BLaER1 treated with 17β-estradiol and CSF1 and Interleukin-3, amounts not matched to agents 10 nM and 100 nM (cell line): ENCODE measurements around the gene POFUT1.
"Not testable (repeated sequence)": the region's sequence is repeated elsewhere in the genome, so short reads cannot be mapped to it uniquely, and the experiment has no call there.

Experiments used
- H3K27ac ChIP-seq, 11 experiments: shearing (Covaris generic); formaldehyde crosslinking; 2 replicates each; pipeline ENCODE4 v1.8.1; 2022
- H3K27me3 ChIP-seq, 11 experiments: shearing (Covaris generic); formaldehyde crosslinking; 2 replicates each; pipeline ENCODE4 v1.8.1; 2022
- H3K36me3 ChIP-seq, 11 experiments: shearing (Covaris generic); formaldehyde crosslinking; 2 replicates each; pipeline ENCODE4 v1.8.1; 2022
- H3K4me1 ChIP-seq, 10 experiments: shearing (Covaris generic); formaldehyde crosslinking; 2 replicates each; pipeline ENCODE4 v1.8.1; 2022
- H3K4me2 ChIP-seq, 11 experiments: shearing (Covaris generic); formaldehyde crosslinking; 2 replicates each; pipeline ENCODE4 v1.8.1; 2022
- H3K4me3 ChIP-seq, 10 experiments: shearing (Covaris generic); formaldehyde crosslinking; 2 replicates each; pipeline ENCODE4 v1.8.1; 2022
- H3K9ac ChIP-seq, 11 experiments: shearing (Covaris generic); formaldehyde crosslinking; 2 replicates each; pipeline ENCODE4 v1.8.1; 2022
- H3K9me3 ChIP-seq, 11 experiments: shearing (Covaris generic); formaldehyde crosslinking; replicated peaks in 1 of 11; 2 replicates each; pipeline ENCODE4 v1.8.1; 2022
- H4K20me1 ChIP-seq, 11 experiments: shearing (Covaris generic); formaldehyde crosslinking; 2 replicates each; pipeline ENCODE4 v1.8.1; 2022
- Cebpa-rat ChIP-seq, 11 experiments: shearing (Covaris generic); IDR thresholded peaks; 2 replicates each; pipeline ENCODE4 v1.8.1; 2022

The POFUT1 gene

GRCh38 chr20:32249030-32249738 is 41.5 kb downstream of the POFUT1 start:
- Histone ChIP-seq H3K4me2 (peak overlapping the region in 3 of 11 experiments; percentile 30 to 54 (median 38); a peak in 7 of 22 replicates), H3K36me3 (no peaks in the 10 kb centered on the region), H3K4me1 (peaks cover 10 to 23% (median 21%) of the 10 kb centered on the region in 10 experiments; a peak in 19 of 20 replicates), H3K27me3 (no peaks in the 10 kb centered on the region), H3K9ac (no peak overlapping the region), H3K27ac (no peak overlapping the region), H3K9me3 (no peaks in the 10 kb centered on the region; a peak in 2 of 22 replicates), H3K4me3 (no peak overlapping the region), H4K20me1 (no peaks in the 10 kb centered on the region)
- no peak for TF ChIP-seq Cebpa-rat (IDR thresholded peaks at IDR 0.05)

GRCh38 chr20:32251470-32251869 is 43.8 kb downstream of the POFUT1 start:
- no peaks in the 10 kb centered on the region; a peak in 2 of 22 replicates for H3K9me3 ChIP-seq
- H3K9ac ChIP-seq = no peak overlapping the region
- H3K27ac ChIP-seq = no peak overlapping the region
- H3K36me3 ChIP-seq = no peaks in the 10 kb centered on the region
- no peak overlapping the region for H3K4me2 ChIP-seq
- peaks cover 13 to 35% (median 21%) of the 10 kb centered on the region in 10 experiments for H3K4me1 ChIP-seq
- no peak overlapping the region for H3K4me3 ChIP-seq
- TF ChIP-seq Cebpa-rat (IDR thresholded peaks at IDR 0.05) = no peak
- no peaks in the 10 kb centered on the region for H4K20me1 ChIP-seq
- no peaks in the 10 kb centered on the region for H3K27me3 ChIP-seq

GRCh38 chr20:32252189-32252588 is 44.5 kb downstream of the POFUT1 start:
- H3K9me3 ChIP-seq = no peaks in the 10 kb centered on the region; a peak in 2 of 22 replicates
- no peaks in the 10 kb centered on the region for H3K27me3 ChIP-seq
- H3K9ac ChIP-seq = no peak overlapping the region
- H3K4me1 ChIP-seq = peaks cover 10 to 39% (median 20%) of the 10 kb centered on the region in 10 experiments
- TF ChIP-seq Cebpa-rat (IDR thresholded peaks at IDR 0.05) = no peak
- H4K20me1 ChIP-seq = no peaks in the 10 kb centered on the region
- H3K36me3 ChIP-seq = no peaks in the 10 kb centered on the region
- no peak overlapping the region for H3K4me2 ChIP-seq
- H3K27ac ChIP-seq = no peak overlapping the region
- H3K4me3 ChIP-seq = no peak overlapping the region

GRCh38 chr20:32260973-32261372 is 53.3 kb downstream of the POFUT1 start:
- not testable (repeated sequence) for H3K27ac ChIP-seq, H3K4me2 ChIP-seq, H3K9me3 ChIP-seq, H4K20me1 ChIP-seq, H3K9ac ChIP-seq, H3K4me3 ChIP-seq, H3K27me3 ChIP-seq, H3K36me3 ChIP-seq
- peaks cover 0 to 16% (median 6%) of the 10 kb centered on the region in 10 experiments; a peak in 13 of 20 replicates for H3K4me1 ChIP-seq

- Histone ChIP-seq H3K27me3 (no peaks in the 10 kb centered on the region), H3K9me3 (no peaks in the 10 kb centered on the region), H4K20me1 (no peaks in the 10 kb centered on the region), H3K9ac (no peak overlapping the region), H3K4me1 (peaks cover 0 to 14% (median 5%) of the 10 kb centered on the region in 10 experiments; a peak in 13 of 20 replicates), H3K27ac (no peak overlapping the region), H3K4me2 (no peak overlapping the region), H3K4me3 (no peak overlapping the region), H3K36me3 (no peaks in the 10 kb centered on the region)
- no peak for TF ChIP-seq Cebpa-rat (IDR thresholded peaks at IDR 0.05)
Measured at GRCh38 chr20:32261644-32262043, 54.0 kb downstream of the POFUT1 start.

- no peak for TF ChIP-seq Cebpa-rat (IDR thresholded peaks at IDR 0.05)
- no peak overlapping the region for H3K27ac ChIP-seq
- no peaks in the 10 kb centered on the region for H3K27me3 ChIP-seq
- no peaks in the 10 kb centered on the region for H4K20me1 ChIP-seq
- no peak overlapping the region for H3K4me2 ChIP-seq
- H3K4me3 ChIP-seq = no peak overlapping the region
- H3K4me1 ChIP-seq = peaks cover 0 to 15% (median 5%) of the 10 kb centered on the region in 10 experiments; a peak in 10 of 20 replicates
- no peaks in the 10 kb centered on the region for H3K9me3 ChIP-seq
- H3K36me3 ChIP-seq = no peaks in the 10 kb centered on the region
- no peak overlapping the region for H3K9ac ChIP-seq
Measured at GRCh38 chr20:32263398-32263954, 55.8 kb downstream of the POFUT1 start.

GRCh38 chr20:32271620-32272019 is 63.9 kb downstream of the POFUT1 start:
- Histone ChIP-seq H3K4me3 (no peak overlapping the region), H3K27me3 (no peaks in the 10 kb centered on the region), H3K9me3 (peaks cover 0 to 16% (median 11%) of the 10 kb centered on the region in 11 experiments; a peak in 17 of 22 replicates), H3K36me3 (no peaks in the 10 kb centered on the region), H3K4me1 (peaks cover 9 to 18% (median 13%) of the 10 kb centered on the region in 10 experiments), H3K4me2 (no peak overlapping the region), H3K9ac (no peak overlapping the region), H3K27ac (no peak overlapping the region), H4K20me1 (no peaks in the 10 kb centered on the region)
- TF ChIP-seq Cebpa-rat (IDR thresholded peaks at IDR 0.05) = no peak

GRCh38 chr20:32274359-32274758 is 66.7 kb downstream of the POFUT1 start:
- H3K27me3 ChIP-seq = no peaks in the 10 kb centered on the region
- TF ChIP-seq Cebpa-rat (IDR thresholded peaks at IDR 0.05) = no peak

GRCh38 chr20:32275163-32275562 is 67.5 kb downstream of the POFUT1 start:
- peaks cover 23 to 32% (median 29%) of the 10 kb centered on the region in 10 experiments for H3K4me1 ChIP-seq
- not testable (repeated sequence) for H3K36me3 ChIP-seq, H3K27ac ChIP-seq, H3K9ac ChIP-seq, H3K27me3 ChIP-seq, H4K20me1 ChIP-seq, H3K4me2 ChIP-seq, H3K4me3 ChIP-seq
- peaks cover 0 to 16% (median 11%) of the 10 kb centered on the region in 11 experiments; a peak in 17 of 22 replicates for H3K9me3 ChIP-seq

More at GRCh38 chr20:32274359-32274758, 66.7 kb downstream of the POFUT1 start:
- H3K4me1 ChIP-seq = peaks cover 27 to 33% (median 30%) of the 10 kb centered on the region in 10 experiments
- no peak overlapping the region for H3K9ac ChIP-seq
- no peak overlapping the region for H3K4me3 ChIP-seq
- H3K36me3 ChIP-seq = no peaks in the 10 kb centered on the region
- H3K9me3 ChIP-seq = peaks cover 0 to 16% (median 11%) of the 10 kb centered on the region in 11 experiments; a peak in 17 of 22 replicates
- no peak overlapping the region for H3K27ac ChIP-seq
- peaks cover 0 to 5% (median 0%) of the 10 kb centered on the region in 11 experiments; a peak in 1 of 22 replicates for H4K20me1 ChIP-seq
- peak overlapping the region in 4 of 11 experiments; percentile 2 to 38 (median 10); a peak in 3 of 22 replicates for H3K4me2 ChIP-seq
